H1 (cell line): ENCODE results near the gene MMP21. TPM values are rescaled to one million over a fixed set of nuclear protein-coding genes. Genes with fewer than 3 reads are reported as not detected.

ENCODE experiments used
- CTCF ChIA-PET: fragments of 300-600 bp; sonication (Branson Sonifier 250); formaldehyde crosslinking; loops from one replicate; lab custom pipeline; 2021; ENCODE audit not compliant: partially characterized antibody; lab: Charles Lee
- POLR2A ChIA-PET: fragments of 300-600 bp; sonication (Branson Sonifier 250); formaldehyde crosslinking; loops from one replicate; lab custom pipeline; 2021; ENCODE audit warnings: inconsistent platforms; ENCODE audit not compliant: partially characterized antibody; lab: Charles Lee
- DNase-seq, 2 experiments: peaks; one replicate each; pipeline versions ENCODE4 v3.0.0 to v3.0.0-alpha.2; 2010 to 2022; ENCODE audit warnings: low spot score in 2 of 2, low read depth in 1 of 2, mixed read lengths in 1 of 2
- FAIRE-seq: peaks from 2 replicates; lab custom pipeline; 2011; peaks lifted over from hg19 to GRCh38; lab: Jason Lieb, UNC
- H2AFZ ChIP-seq: 2 replicates; pipeline ENCODE4 v1.8.1; 2012; ENCODE audit warnings: low read length, inconsistent platforms
- H2AK5ac ChIP-seq: 2 replicates; pipeline ENCODE4 v1.6.1; 2013; ENCODE audit warnings: low read depth, low read length
- H2BK120ac ChIP-seq: replicated peaks from 2 replicates; pipeline ENCODE3; 2013; ENCODE audit warnings: low read depth, low read length, inconsistent platforms
- H2BK12ac ChIP-seq: 2 replicates; pipeline ENCODE4 v1.6.1; 2013; ENCODE audit warnings: low read depth, low read length
- H2BK15ac ChIP-seq: 2 replicates; pipeline ENCODE4 v1.6.1; 2013; ENCODE audit warnings: low read length
- H2BK20ac ChIP-seq: 2 replicates; pipeline ENCODE4 v1.6.1; 2013; ENCODE audit warnings: low read length
- H2BK5ac ChIP-seq: 2 replicates; pipeline ENCODE4 v1.6.1; 2013; ENCODE audit warnings: low read depth, low read length
- H3K14ac ChIP-seq: 2 replicates; pipeline ENCODE4 v1.6.1; 2013; ENCODE audit warnings: inconsistent platforms; ENCODE audit not compliant: insufficient read length
- H3K18ac ChIP-seq: 2 replicates; pipeline ENCODE4 v1.6.1; 2013; ENCODE audit warnings: low read length; ENCODE audit errors: extremely low read depth
- H3K23ac ChIP-seq: 2 replicates; pipeline ENCODE4 v1.6.1; 2013; ENCODE audit warnings: inconsistent platforms; ENCODE audit not compliant: insufficient read length
- H3K23me2 ChIP-seq: 2 replicates; pipeline ENCODE4 v1.6.1; 2013; ENCODE audit warnings: low read depth, low read length
- H3K27ac ChIP-seq: 2 replicates; pipeline ENCODE4 v1.6.1; 2011; ENCODE audit warnings: low read depth, low read length, inconsistent platforms
- H3K27me3 ChIP-seq, 4 experiments: replicated peaks in 1 of 4; 1 replicate in 1 of 4; 2 replicates in 3 of 4; pipeline versions ENCODE4 v1.6.1 to v1.8.1; 2011 to 2013; ENCODE audit warnings: low read length in 3 of 4, mild to moderate bottlenecking in 3 of 4, inconsistent platforms in 2 of 4, mixed read lengths in 2 of 4, moderate library complexity in 1 of 4; ENCODE audit not compliant: control insufficient read depth in 3 of 4, insufficient read depth in 3 of 4; ENCODE audit errors: extremely low read depth in 1 of 4
- H3K36me3 ChIP-seq, 4 experiments: 2 replicates each; pipeline versions ENCODE4 v1.6.1 to v1.8.1; 2011 to 2013; ENCODE audit warnings: mild to moderate bottlenecking in 4 of 4, low read length in 3 of 4, moderate library complexity in 2 of 4, control low read depth in 1 of 4, inconsistent platforms in 1 of 4; ENCODE audit not compliant: insufficient read depth in 4 of 4, control insufficient read depth in 2 of 4
- H3K4ac ChIP-seq: replicated peaks from 2 replicates; pipeline ENCODE3; 2013; ENCODE audit warnings: low read length, low read depth, mixed read lengths, inconsistent platforms; ENCODE audit not compliant: insufficient read length
- H3K4me1 ChIP-seq, 4 experiments: replicated peaks in 1 of 4; 1 replicate in 1 of 4; 2 replicates in 3 of 4; pipeline versions ENCODE4 v1.6.1 to v1.8.1; 2011 to 2013; ENCODE audit warnings: low read length in 3 of 4, inconsistent platforms in 2 of 4, mixed read lengths in 1 of 4; ENCODE audit not compliant: insufficient read depth in 4 of 4, control insufficient read depth in 3 of 4
- H3K4me2 ChIP-seq, 2 experiments: 2 replicates each; pipeline versions ENCODE4 v1.6.1 to v1.8.1; 2011 to 2013; ENCODE audit warnings: low read depth in 2 of 2, low read length in 2 of 2, control low read depth in 1 of 2, inconsistent platforms in 1 of 2, mild to moderate bottlenecking in 1 of 2; ENCODE audit not compliant: insufficient read depth in 1 of 2
- H3K4me3 ChIP-seq, 4 experiments: fragments of 200-600, 300-600 bp in 1 of 4; sonication (generic), shearing (Covaris generic), sonication (Bioruptor Twin) in 1 of 4; 2 replicates each; pipeline versions ENCODE4 v1.5.1 to v1.8.1; 2011 to 2016; ENCODE audit warnings: low read length in 4 of 4, low read depth in 3 of 4, control low read depth in 2 of 4, inconsistent platforms in 2 of 4, mild to moderate bottlenecking in 2 of 4, mixed read lengths in 1 of 4, moderate library complexity in 1 of 4; ENCODE audit not compliant: insufficient read depth in 2 of 4; ENCODE audit errors: extremely low read depth in 1 of 4
- H3K56ac ChIP-seq: replicated peaks from 2 replicates; pipeline ENCODE3; 2013; ENCODE audit warnings: low read depth, mild to moderate bottlenecking, mixed read lengths, low read length, inconsistent platforms; ENCODE audit not compliant: insufficient read length
- H3K79me1 ChIP-seq: 2 replicates; pipeline ENCODE4 v1.6.1; 2013; ENCODE audit warnings: low read depth, low read length, control low read depth
- H3K79me2 ChIP-seq, 2 experiments: 2 replicates each; pipeline versions ENCODE4 v1.6.1 to v1.8.1; 2012 to 2013; ENCODE audit warnings: low read length in 2 of 2, mild to moderate bottlenecking in 2 of 2, inconsistent platforms in 1 of 2; ENCODE audit not compliant: insufficient read depth in 2 of 2, control insufficient read depth in 1 of 2
- H3K9ac ChIP-seq, 4 experiments: replicated peaks in 1 of 4; 1 replicate in 1 of 4; 2 replicates in 3 of 4; pipeline versions ENCODE4 v1.6.1 to v1.8.1; 2011 to 2013; ENCODE audit warnings: low read depth in 3 of 4, low read length in 3 of 4, control low read depth in 2 of 4, mild to moderate bottlenecking in 2 of 4, moderate library complexity in 2 of 4, inconsistent platforms in 1 of 4; ENCODE audit errors: extremely low read depth in 1 of 4
- H3K9me3 ChIP-seq, 2 experiments: 2 replicates each; pipeline versions ENCODE4 v1.6.1 to v1.8.1; 2012 to 2013; ENCODE audit warnings: mild to moderate bottlenecking in 2 of 2, moderate library complexity in 2 of 2, control low read depth in 1 of 2, inconsistent platforms in 1 of 2, low read depth in 1 of 2, low read length in 1 of 2, mixed read lengths in 1 of 2; ENCODE audit not compliant: insufficient read depth in 2 of 2
- H4K20me1 ChIP-seq, 2 experiments: replicated peaks in 1 of 2; 2 replicates each; pipeline versions ENCODE3 to v1.8.1; 2011 to 2013; ENCODE audit warnings: inconsistent platforms in 2 of 2, low read length in 2 of 2, mild to moderate bottlenecking in 1 of 2; ENCODE audit not compliant: insufficient read depth in 2 of 2, control insufficient read depth in 1 of 2
- H4K5ac ChIP-seq: 2 replicates; pipeline ENCODE4 v1.6.1; 2013; ENCODE audit warnings: low read length, low read depth, mixed read lengths, inconsistent platforms; ENCODE audit not compliant: insufficient read length
- H4K8ac ChIP-seq: 2 replicates; pipeline ENCODE4 v1.8.0; 2013; ENCODE audit warnings: mild to moderate bottlenecking, moderate library complexity, low read length, inconsistent platforms; ENCODE audit not compliant: insufficient read depth; ENCODE audit errors: extremely low read depth
- H4K91ac ChIP-seq: replicated peaks from 2 replicates; pipeline ENCODE3; 2013; ENCODE audit warnings: low read length, mixed read lengths, inconsistent platforms; ENCODE audit not compliant: insufficient read length
- BCL11A ChIP-seq, 2 experiments: IDR thresholded peaks; one replicate each; pipeline ENCODE4 v1.6.1; 2011; ENCODE audit warnings: low read depth in 2 of 2, low read length in 2 of 2, mild to moderate bottlenecking in 2 of 2
- BRCA1 ChIP-seq: IDR thresholded peaks from 2 replicates; pipeline ENCODE4 v1.6.1; 2012; ENCODE audit warnings: low read depth, low read length, improper control_type of control experiment
- CEBPB ChIP-seq: IDR thresholded peaks from 2 replicates; pipeline ENCODE4 v1.6.1; 2012; ENCODE audit warnings: low read depth, low read length
- CHD1 ChIP-seq: IDR thresholded peaks from 2 replicates; pipeline ENCODE4 v1.6.1; 2012; ENCODE audit warnings: low read depth, low read length, improper control_type of control experiment
- CREB1 ChIP-seq: IDR thresholded peaks from 2 replicates; pipeline ENCODE4 v1.6.1; 2012; ENCODE audit warnings: inconsistent platforms
- GABPA ChIP-seq: IDR thresholded peaks from 2 replicates; pipeline ENCODE4 v1.6.1; 2011; ENCODE audit warnings: mild to moderate bottlenecking, low read length, moderate library complexity, borderline replicate concordance; ENCODE audit not compliant: insufficient read depth
- JUN ChIP-seq: IDR thresholded peaks from 2 replicates; pipeline ENCODE4 v1.6.1; 2011; ENCODE audit warnings: low read depth, mild to moderate bottlenecking, improper control_type of control experiment, low read length
- KDM1A ChIP-seq: fragments of 200-600, 300-600 bp; sonication (generic); IDR thresholded peaks from 2 replicates; pipeline ENCODE4 v1.7.1; 2016; ENCODE audit warnings: mild to moderate bottlenecking, low read length, borderline replicate concordance
- NRF1 ChIP-seq: IDR thresholded peaks from 2 replicates; pipeline ENCODE4 v1.6.1; 2011; ENCODE audit warnings: mild to moderate bottlenecking, low read depth, low read length, improper control_type of control experiment
- POLR2AphosphoS5 ChIP-seq: IDR thresholded peaks from 2 replicates; pipeline ENCODE4 v1.6.1; 2011; ENCODE audit warnings: low read depth, low read length
- RFX5 ChIP-seq: IDR thresholded peaks from 2 replicates; pipeline ENCODE4 v1.6.1; 2011; ENCODE audit warnings: low read depth, low read length, improper control_type of control experiment, borderline replicate concordance
- RXRA ChIP-seq: IDR thresholded peaks from 2 replicates; pipeline ENCODE4 v1.6.1; 2011; ENCODE audit warnings: low read depth, mild to moderate bottlenecking, low read length, moderate library complexity; ENCODE audit not compliant: insufficient read depth
- SIRT6 ChIP-seq: IDR thresholded peaks from one replicate; pipeline ENCODE4 v1.7.1; 2012; ENCODE audit warnings: low read length, inconsistent platforms
- SIX5 ChIP-seq: IDR thresholded peaks from 2 replicates; pipeline ENCODE4 v1.6.1; 2011; ENCODE audit warnings: mild to moderate bottlenecking, low read depth, low read length
- SP2 ChIP-seq: IDR thresholded peaks from 2 replicates; pipeline ENCODE4 v1.6.1; 2012; ENCODE audit warnings: mild to moderate bottlenecking, low read length, inconsistent platforms
- SP4 ChIP-seq: IDR thresholded peaks from 2 replicates; pipeline ENCODE4 v1.6.1; 2012; ENCODE audit warnings: low read length, inconsistent platforms
- YY1 ChIP-seq: IDR thresholded peaks from 2 replicates; pipeline ENCODE4 v1.6.1; 2011; ENCODE audit warnings: low read depth, mild to moderate bottlenecking, low read length
- WGBS, 2 experiments: shearing (Covaris generic) in 1 of 2; methylation state at CpG; one replicate each; pipeline versions ENCODE4 v1.1.6 to v1.1.7; 2013 to 2015; ENCODE audit warnings: low lambda C conversion rate in 2 of 2, mixed read lengths in 2 of 2, inconsistent platforms in 1 of 2, low coverage in 1 of 2, missing lambda C conversion rate in 1 of 2; ENCODE audit not compliant: insufficient replicate concordance in 2 of 2, insufficient coverage in 1 of 2, insufficient read length in 1 of 2; ENCODE audit errors: extremely low coverage in 1 of 2, missing lambda C conversion rate in 1 of 2; 5-methylcytosine and 5-hydroxymethylcytosine counted together
- polyA plus RNA-seq, 7 experiments: library from polyadenylated mRNA; depleted of rRNA in 3 of 7; stranded (reverse) in 5 of 7; unstranded in 2 of 7; fragments of >200 nt in 5 of 7; fragments of 200-250 nt in 2 of 7; gene quantifications; 1 replicate in 5 of 7; 2 replicates in 1 of 7; 4 replicates in 1 of 7; pipeline versions ENCODE4 v1.2.1 to v1.2.3, GENCODE V29; 2011 to 2013; ENCODE audit warnings: missing spikeins in 2 of 7, mixed read lengths in 2 of 7
- total RNA-seq: library from RNA; stranded (reverse); fragmentation: NEBNext Ultra II Directional; extraction: Animal tissue kit (Norgen Biotek cat#: 25700); gene quantifications from 2 replicates; pipeline ENCODE4 v1.2.1, GENCODE V29; 2021

The MMP21 gene
- total and polyA plus RNA-seq, 2 of the 8 experiments (the other 6 are each of a cell fraction or from before 2014, with no cell fraction given) = not detected

- H2BK5ac ChIP-seq = no peak overlapping the region
- no peak overlapping the region for H2AK5ac ChIP-seq
- no peak overlapping the region for H3K4me2 ChIP-seq
- no peak overlapping the region for H2BK15ac ChIP-seq
- no peaks in the 10 kb centered on the region for H3K9me3 ChIP-seq
- H2BK20ac ChIP-seq = no peak overlapping the region
- no peaks in the 10 kb centered on the region for H3K79me1 ChIP-seq
- FAIRE-seq = no peak
- H3K56ac ChIP-seq = no peak overlapping the region
- CTCF ChIA-PET = no interaction called here
- H2BK12ac ChIP-seq = no peak overlapping the region
- no peak overlapping the region for H4K8ac ChIP-seq
- no peak overlapping the region for H2BK120ac ChIP-seq
- H4K20me1 ChIP-seq = peaks cover 0 to 3% of the 10 kb centered on the region in 2 experiments
- no peaks in the 10 kb centered on the region for H3K79me2 ChIP-seq
- DNase-seq = no peak
- H3K4ac ChIP-seq = no peak overlapping the region
- H3K4me3 ChIP-seq = no peak overlapping the region
- no peak overlapping the region for H4K5ac ChIP-seq
- H3K36me3 ChIP-seq = peaks cover 11 to 84% (median 46%) of the 10 kb centered on the region in 4 experiments
- H3K9ac ChIP-seq = no peak overlapping the region
- no peak overlapping the region for H3K18ac ChIP-seq
- WGBS, 2 experiments = 89% methylated on average over 5 of the region's 5 CpGs; no CpG with 5 or more reads in 1 of the 2 experiments
- POLR2A ChIA-PET = interaction anchor here (2.3 kb wide), 1 partner anchor 8 kb away, joined by 8 read pairs; no protein-coding TSS in a partner anchor
- no peaks in the 10 kb centered on the region for H3K23me2 ChIP-seq
- H3K27me3 ChIP-seq = no peaks in the 10 kb centered on the region
- no peak overlapping the region for H4K91ac ChIP-seq
- no peak overlapping the region for H2AFZ ChIP-seq
- no peak overlapping the region for H3K23ac ChIP-seq
- no peak overlapping the region for H3K27ac ChIP-seq
- H3K4me1 ChIP-seq = no peaks in the 10 kb centered on the region
- H3K14ac ChIP-seq = no peak overlapping the region
- no peak for TF ChIP-seq RFX5
- TF ChIP-seq RXRA = no peak
- TF ChIP-seq BRCA1 = no peak
- no peak for TF ChIP-seq GABPA
- TF ChIP-seq KDM1A = no peak
- no peak for TF ChIP-seq JUN
- TF ChIP-seq NRF1 = no peak
- TF ChIP-seq SIRT6 = no peak
- TF ChIP-seq SIX5 = no peak
- no peak for TF ChIP-seq CEBPB
- no peak for TF ChIP-seq CHD1
- no peak for TF ChIP-seq CREB1
- TF ChIP-seq POLR2AphosphoS5 = no peak
- no peak for TF ChIP-seq YY1
- TF ChIP-seq SP4 = no peak
- no peak for TF ChIP-seq BCL11A (IDR thresholded peaks at IDR 0.05; ENCODE audit: low read depth in 2 of 2, low read length in 2 of 2)
- no peak for TF ChIP-seq SP2
Measured at GRCh38 chr10:125756196-125756595, 19.4 kb downstream of the MMP21 start.
